HepG2 (cell line): Measurements from ENCODE around the gene PSMA4. TPM values are rescaled to one million over a fixed set of nuclear protein-coding genes. Genes with fewer than 3 reads are reported as not detected.

ENCODE experiments used
- ATAC-seq: fragments of 200-7000 bp; cut with Tn5 transposase; 3 replicates; pipeline ENCODE4 v1.9.1; 2020; ENCODE audit warnings: mild to moderate bottlenecking, moderate library complexity
- BruUV-seq: library from RNA; stranded (reverse); fragments of 400-500 nt; replicated peaks from 2 replicates; lab custom pipeline; 2021; lab: Mats Ljungman, UMichigan
- CTCF ChIA-PET: fragments of 300-600 bp; formaldehyde crosslinking; extraction: SDS; loops from one replicate; lab custom pipeline; 2021; ENCODE audit warnings: low total read pairs, inconsistent platforms, low intra/inter-chr PET ratio; lab: Yijun Ruan, JAX
- POLR2A ChIA-PET: fragments of 350-600 bp; sonication (Branson Sonifier 250); formaldehyde crosslinking; loops from one replicate; lab custom pipeline; 2020; ENCODE audit warnings: antibody characterized with exemption, inconsistent platforms; lab: Yijun Ruan, JAX
- DNase-seq: peaks from one replicate; pipeline ENCODE4 v3.0.0-alpha.2; 2015; ENCODE audit warnings: low spot score
- FAIRE-seq: peaks from 3 replicates; lab custom pipeline; 2011; peaks lifted over from hg19 to GRCh38; lab: Jason Lieb, UNC
- H2AFZ ChIP-seq: one replicate; pipeline ENCODE4 v1.6.1; 2011; ENCODE audit warnings: low read length, inconsistent platforms
- H3K27ac ChIP-seq: fragments of 300-600 bp; 3 replicates; pipeline ENCODE4 v1.8.0; 2011; ENCODE audit warnings: mixed run types, mild to moderate bottlenecking, mixed read lengths, low read length, inconsistent platforms; ENCODE audit not compliant: insufficient read depth; ENCODE audit errors: extremely low read length
- H3K27me3 ChIP-seq, 2 experiments: fragments of 200-600 bp in 1 of 2; 2 replicates in 1 of 2; 3 replicates in 1 of 2; pipeline versions ENCODE4 v1.6.0 to v1.8.0; 2011; ENCODE audit warnings: low read length in 2 of 2, mild to moderate bottlenecking in 2 of 2, moderate library complexity in 2 of 2, inconsistent platforms in 1 of 2; ENCODE audit not compliant: insufficient read depth in 2 of 2, control insufficient read depth in 1 of 2
- H3K36me3 ChIP-seq, 2 experiments: fragments of 200-600 bp in 1 of 2; replicated peaks in 1 of 2; 2 replicates in 1 of 2; 3 replicates in 1 of 2; pipeline versions ENCODE4 v1.5.1 to v1.8.0; 2011; ENCODE audit warnings: low read length in 2 of 2, inconsistent platforms in 1 of 2; ENCODE audit not compliant: insufficient read depth in 2 of 2, control insufficient read depth in 1 of 2
- H3K4me1 ChIP-seq: 2 replicates; pipeline ENCODE4 v1.5.1; 2012; ENCODE audit warnings: low read length, inconsistent platforms; ENCODE audit not compliant: insufficient read depth
- H3K4me2 ChIP-seq: 2 replicates; pipeline ENCODE4 v1.6.0; 2011; ENCODE audit warnings: low read depth, low read length, inconsistent platforms
- H3K4me3 ChIP-seq, 3 experiments: fragments of 200-600 bp in 1 of 3; sonication (generic), shearing (Covaris generic) in 1 of 3; replicated peaks in 1 of 3; 2 replicates each; pipeline ENCODE4 v1.5.1; 2011 to 2016; ENCODE audit warnings: low read length in 3 of 3, inconsistent platforms in 2 of 3, low read depth in 2 of 3, mild to moderate bottlenecking in 2 of 3, control low read depth in 1 of 3, mixed read lengths in 1 of 3; ENCODE audit not compliant: insufficient read depth in 1 of 3
- H3K79me2 ChIP-seq: one replicate; pipeline ENCODE4 v1.6.1; 2011; ENCODE audit warnings: low read length, inconsistent platforms; ENCODE audit not compliant: insufficient read depth
- H3K9ac ChIP-seq: 2 replicates; pipeline ENCODE4 v1.6.0; 2011; ENCODE audit warnings: mild to moderate bottlenecking, low read depth, low read length, inconsistent platforms; ENCODE audit not compliant: insufficient read depth
- H3K9me3 ChIP-seq: 2 replicates; pipeline ENCODE4 v1.5.1; 2012; ENCODE audit warnings: mild to moderate bottlenecking, low read length
- H4K20me1 ChIP-seq: 2 replicates; pipeline ENCODE4 v1.6.0; 2011; ENCODE audit warnings: inconsistent platforms, mild to moderate bottlenecking, low read length, moderate library complexity; ENCODE audit not compliant: insufficient read depth
- ATF1 ChIP-seq: IDR thresholded peaks from 2 replicates; pipeline ENCODE4 v1.6.1; 2016; ENCODE audit warnings: mild to moderate bottlenecking, control low read depth
- DNMT1 ChIP-seq: sonication (generic); formaldehyde crosslinking; IDR thresholded peaks from 2 replicates; pipeline ENCODE4 v1.5.1; 2020; ENCODE audit warnings: mild to moderate bottlenecking, missing genetic modification reagents
- KDM5B ChIP-seq: sonication (generic); formaldehyde crosslinking; IDR thresholded peaks from 2 replicates; pipeline ENCODE4 v1.4.0; 2020; ENCODE audit warnings: missing genetic modification reagents, mild to moderate bottlenecking, borderline replicate concordance
- RXRB ChIP-seq: IDR thresholded peaks from 2 replicates; pipeline ENCODE4 v1.6.1; 2016; ENCODE audit warnings: borderline replicate concordance, missing genetic modification reagents, missing compliant biosample characterization
- TBX3 ChIP-seq: fragments of 450-650 bp; IDR thresholded peaks from 2 replicates; pipeline ENCODE4 v1.6.1; 2017; ENCODE audit warnings: antibody characterized with exemption, mild to moderate bottlenecking, inconsistent platforms, borderline replicate concordance
- XBP1 ChIP-seq: sonication (generic); formaldehyde crosslinking; IDR thresholded peaks from 2 replicates; pipeline ENCODE4 v1.5.0; 2020; ENCODE audit warnings: missing genetic modification reagents
- YEATS4 ChIP-seq: sonication (generic); formaldehyde crosslinking; IDR thresholded peaks from 2 replicates; pipeline ENCODE4 v1.4.0; 2020; ENCODE audit warnings: missing genetic modification reagents, borderline replicate concordance
- ZBTB20 ChIP-seq: sonication (generic); formaldehyde crosslinking; IDR thresholded peaks from 2 replicates; pipeline ENCODE4 v1.8.1; 2023; ENCODE audit warnings: missing genetic modification reagents, low read depth, mild to moderate bottlenecking, borderline replicate concordance
- ZFYVE20 ChIP-seq: sonication (generic); formaldehyde crosslinking; IDR thresholded peaks from 2 replicates; pipeline ENCODE4 v1.8.0; 2023; ENCODE audit warnings: low read depth, mild to moderate bottlenecking, moderate library complexity, missing genetic modification reagents, borderline replicate concordance
- ZNF263 ChIP-seq: sonication (generic); formaldehyde crosslinking; IDR thresholded peaks from 2 replicates; pipeline ENCODE4 v1.4.0; 2020; ENCODE audit warnings: missing genetic modification reagents
- ZNF746 ChIP-seq: sonication (generic); formaldehyde crosslinking; IDR thresholded peaks from 2 replicates; pipeline ENCODE4 v1.8.0; 2022; ENCODE audit warnings: mild to moderate bottlenecking, missing genetic modification reagents
- WGBS: methylation state at CpG from one replicate; pipeline ENCODE4 v1.1.6; 2017; ENCODE audit warnings: low lambda C conversion rate; 5-methylcytosine and 5-hydroxymethylcytosine counted together
- in situ Hi-C: cut with HindIII; loops from 2 replicates; pipeline ENCODE4 v1.10.0; 2017; ENCODE audit warnings: low pct_unique_long_range_greater_than_20kb; ENCODE audit not compliant: extremely low pct_ligation_motif_present
- intact Hi-C: fragments of 100-400 bp; cut with micrococcal nuclease; formaldehyde crosslinking; loops from one replicate; pipeline ENCODE4 v1.10.0; 2022; ENCODE audit not compliant: unreplicated experiment
- polyA plus RNA-seq, 8 experiments: library from polyadenylated mRNA; depleted of rRNA in 3 of 8; stranded (reverse) in 7 of 8; unstranded in 1 of 8; fragments of >200 nt; fragmentation: Illumina TruSeq in 4 of 8; extraction: Trizol in 4 of 8; gene quantifications; 2 replicates each; pipeline versions ENCODE4 v1.2.1 to v1.2.3, GENCODE V29; 2011 to 2016; ENCODE audit warnings: low read depth in 4 of 8, missing spikeins in 1 of 8, mixed read lengths in 1 of 8; ENCODE audit not compliant: insufficient read depth in 1 of 8
- total RNA-seq, 5 experiments: library from RNA; depleted of rRNA; stranded (reverse); fragments of >200 nt; fragmentation: Illumina TruSeq; extraction: Trizol; gene quantifications; 2 replicates each; pipeline ENCODE4 v1.2.3, GENCODE V29; 2016; ENCODE audit warnings: low read depth in 1 of 5
- TF ChIP-seq, protein P1 (sequence below): sonication (generic); formaldehyde crosslinking; IDR thresholded peaks from 2 replicates; pipeline ENCODE4 v1.8.0; 2022; ENCODE audit warnings: missing genetic modification reagents, mild to moderate bottlenecking, borderline replicate concordance
- TF ChIP-seq, protein P2 (sequence below): sonication (generic); formaldehyde crosslinking; IDR thresholded peaks from 2 replicates; pipeline ENCODE4 v1.4.0; 2020; ENCODE audit warnings: missing genetic modification reagents
- TF ChIP-seq, protein P3 (sequence below): sonication (generic); formaldehyde crosslinking; IDR thresholded peaks from 2 replicates; pipeline ENCODE4 v1.8.0; 2022; ENCODE audit warnings: mild to moderate bottlenecking, missing genetic modification reagents, moderate library complexity
- TF ChIP-seq, protein P4 (sequence below): sonication (generic); formaldehyde crosslinking; IDR thresholded peaks from 2 replicates; pipeline ENCODE4 v1.4.0; 2020; ENCODE audit warnings: missing genetic modification reagents

The PSMA4 gene
- total and polyA plus RNA-seq, 2 of the 13 experiments (the other 11 are each of a cell fraction or from before 2014, with no cell fraction given): 202 to 404 TPM

DNA sequence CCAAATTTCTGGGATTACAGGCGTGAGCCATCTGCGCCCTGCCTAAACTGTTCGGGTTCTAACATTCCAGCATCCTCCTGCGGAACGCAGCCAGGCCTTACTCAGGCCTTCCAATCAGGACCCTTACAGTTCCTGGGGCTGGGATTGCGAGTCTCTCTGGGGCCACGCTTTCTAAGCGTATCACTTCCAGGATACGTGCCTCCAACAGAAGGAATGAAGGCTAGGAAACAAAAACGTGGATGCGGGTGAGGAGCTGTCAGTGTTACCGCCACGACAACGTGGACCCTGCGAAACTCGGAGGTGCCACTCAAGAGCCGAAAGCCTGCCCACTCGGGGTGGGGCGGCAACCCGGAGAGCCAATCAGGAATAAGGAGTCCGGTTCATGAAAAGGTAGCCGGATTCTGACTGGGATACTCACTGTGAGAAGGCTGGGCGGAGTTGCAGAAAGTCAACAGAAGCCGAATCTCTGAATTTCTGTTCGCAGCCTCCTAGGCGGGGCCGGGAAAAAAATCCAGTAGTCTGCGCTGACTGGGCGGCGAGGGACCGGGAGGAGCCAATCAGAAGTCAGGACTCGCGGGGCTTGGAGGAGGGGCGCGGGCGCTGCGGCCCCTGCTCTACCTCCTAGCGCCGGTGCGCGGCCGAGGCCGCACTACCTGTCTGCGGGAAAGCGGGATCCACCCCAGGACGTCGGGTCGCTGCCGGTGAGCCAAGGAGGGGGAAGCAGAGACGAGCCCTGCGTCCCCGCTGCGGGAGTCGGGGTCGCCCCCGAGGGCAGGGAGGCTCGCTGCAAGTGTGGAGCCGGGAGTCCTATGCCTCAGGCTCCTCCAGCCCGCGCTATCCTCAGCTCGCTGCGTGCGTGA lies 33.0 kb upstream of the PSMA4 start, which contains the start of gene HYKK (continued):
- TF ChIP-seq XBP1: no peak
- TF ChIP-seq RXRB (CRISPR knock-in tag): no peak
- peak; percentile 41; the same call in 1 of the 2 replicates for TF ChIP-seq YEATS4 (CRISPR knock-in tag)
- no peak; the same call in 1 of the 2 replicates for TF ChIP-seq TBX3
- peak; percentile 78 for TF ChIP-seq ZNF263 (CRISPR knock-in tag)
- no peak for TF ChIP-seq ZFYVE20 (CRISPR knock-in tag)
- TF ChIP-seq, all 625 proteins: peak for 125

- in situ Hi-C loops: no loop called here
- POLR2A ChIA-PET: interaction anchor here (1.4 to 3.6 kb wide), 4 partner anchors 32 to 208 kb away, joined by 4 to 17 read pairs (median 8); partner anchors contain the start of genes CHRNA5, IREB2, PSMA4 and SKIC8
- FAIRE-seq: no peak
- 3% methylated on average over 6 of the region's 13 CpGs for WGBS
- Histone ChIP-seq H3K79me2 (no peaks in the 10 kb centered on the region), H3K9me3 (no peaks in the 10 kb centered on the region), H3K4me3 (peak overlapping the region; percentile 69 to 84 (median 83)), H3K27me3 (no peaks in the 10 kb centered on the region; a peak in 1 of 5 replicates), H4K20me1 (no peaks in the 10 kb centered on the region), H2AFZ (peak overlapping the region; percentile 84), H3K27ac (peak overlapping the region; percentile 55), H3K9ac (peak overlapping the region; percentile 63), H3K4me1 (peaks cover 29% of the 10 kb centered on the region), H3K4me2 (peak overlapping the region; percentile 95), H3K36me3 (no peaks in the 10 kb centered on the region)
- BruUV-seq: TSS peak; percentile 48
- CTCF ChIA-PET: no interaction called here
- DNase-seq: no peak
- ATAC-seq: peak; percentile 62
- intact Hi-C loops: loop anchor here (5.0 to 10.0 kb wide), 2 partner anchors 35 to 57 kb away; partner anchors contain the start of genes CHRNA5 and PSMA4
- TF ChIP-seq, protein P1, sequence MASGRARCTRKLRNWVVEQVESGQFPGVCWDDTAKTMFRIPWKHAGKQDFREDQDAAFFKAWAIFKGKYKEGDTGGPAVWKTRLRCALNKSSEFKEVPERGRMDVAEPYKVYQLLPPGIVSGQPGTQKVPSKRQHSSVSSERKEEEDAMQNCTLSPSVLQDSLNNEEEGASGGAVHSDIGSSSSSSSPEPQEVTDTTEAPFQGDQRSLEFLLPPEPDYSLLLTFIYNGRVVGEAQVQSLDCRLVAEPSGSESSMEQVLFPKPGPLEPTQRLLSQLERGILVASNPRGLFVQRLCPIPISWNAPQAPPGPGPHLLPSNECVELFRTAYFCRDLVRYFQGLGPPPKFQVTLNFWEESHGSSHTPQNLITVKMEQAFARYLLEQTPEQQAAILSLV (CRISPR knock-in tag): 0 out of 2 replicates have a peak, but pooled peaks have one; percentile 58
- TF ChIP-seq ZNF746 (CRISPR knock-in tag) (0 out of 2 replicates have a peak, but pooled peaks have one; percentile 66), ZBTB20 (CRISPR knock-in tag) (0 out of 2 replicates have a peak, but pooled peaks have one; percentile 8), DNMT1 (0 out of 2 replicates have a peak, but pooled peaks have one; percentile 85), KDM5B (CRISPR knock-in tag) (0 out of 2 replicates have a peak, but pooled peaks have one; percentile 8), ATF1 (CRISPR knock-in tag) (no peak)
- TF ChIP-seq, protein P2, sequence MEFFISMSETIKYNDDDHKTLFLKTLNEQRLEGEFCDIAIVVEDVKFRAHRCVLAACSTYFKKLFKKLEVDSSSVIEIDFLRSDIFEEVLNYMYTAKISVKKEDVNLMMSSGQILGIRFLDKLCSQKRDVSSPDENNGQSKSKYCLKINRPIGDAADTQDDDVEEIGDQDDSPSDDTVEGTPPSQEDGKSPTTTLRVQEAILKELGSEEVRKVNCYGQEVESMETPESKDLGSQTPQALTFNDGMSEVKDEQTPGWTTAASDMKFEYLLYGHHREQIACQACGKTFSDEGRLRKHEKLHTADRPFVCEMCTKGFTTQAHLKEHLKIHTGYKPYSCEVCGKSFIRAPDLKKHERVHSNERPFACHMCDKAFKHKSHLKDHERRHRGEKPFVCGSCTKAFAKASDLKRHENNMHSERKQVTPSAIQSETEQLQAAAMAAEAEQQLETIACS (CRISPR knock-in tag): 0 out of 2 replicates have a peak, but pooled peaks have one; percentile 21
- TF ChIP-seq, protein P3, sequence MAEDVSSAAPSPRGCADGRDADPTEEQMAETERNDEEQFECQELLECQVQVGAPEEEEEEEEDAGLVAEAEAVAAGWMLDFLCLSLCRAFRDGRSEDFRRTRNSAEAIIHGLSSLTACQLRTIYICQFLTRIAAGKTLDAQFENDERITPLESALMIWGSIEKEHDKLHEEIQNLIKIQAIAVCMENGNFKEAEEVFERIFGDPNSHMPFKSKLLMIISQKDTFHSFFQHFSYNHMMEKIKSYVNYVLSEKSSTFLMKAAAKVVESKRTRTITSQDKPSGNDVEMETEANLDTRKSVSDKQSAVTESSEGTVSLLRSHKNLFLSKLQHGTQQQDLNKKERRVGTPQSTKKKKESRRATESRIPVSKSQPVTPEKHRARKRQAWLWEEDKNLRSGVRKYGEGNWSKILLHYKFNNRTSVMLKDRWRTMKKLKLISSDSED: no peak
- TF ChIP-seq, protein P4, sequence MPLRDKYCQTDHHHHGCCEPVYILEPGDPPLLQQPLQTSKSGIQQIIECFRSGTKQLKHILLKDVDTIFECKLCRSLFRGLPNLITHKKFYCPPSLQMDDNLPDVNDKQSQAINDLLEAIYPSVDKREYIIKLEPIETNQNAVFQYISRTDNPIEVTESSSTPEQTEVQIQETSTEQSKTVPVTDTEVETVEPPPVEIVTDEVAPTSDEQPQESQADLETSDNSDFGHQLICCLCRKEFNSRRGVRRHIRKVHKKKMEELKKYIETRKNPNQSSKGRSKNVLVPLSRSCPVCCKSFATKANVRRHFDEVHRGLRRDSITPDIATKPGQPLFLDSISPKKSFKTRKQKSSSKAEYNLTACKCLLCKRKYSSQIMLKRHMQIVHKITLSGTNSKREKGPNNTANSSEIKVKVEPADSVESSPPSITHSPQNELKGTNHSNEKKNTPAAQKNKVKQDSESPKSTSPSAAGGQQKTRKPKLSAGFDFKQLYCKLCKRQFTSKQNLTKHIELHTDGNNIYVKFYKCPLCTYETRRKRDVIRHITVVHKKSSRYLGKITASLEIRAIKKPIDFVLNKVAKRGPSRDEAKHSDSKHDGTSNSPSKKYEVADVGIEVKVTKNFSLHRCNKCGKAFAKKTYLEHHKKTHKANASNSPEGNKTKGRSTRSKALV (CRISPR knock-in tag): peak; percentile 73; the same call in 1 of the 2 replicates
These were observed 32.4 kb upstream of the PSMA4 start for GRCh38 chr15:78507831-78508160.
